Measurements from ENCODE around the gene C2CD4A. TPM values are rescaled to one million over a fixed set of nuclear protein-coding genes. Genes with fewer than 3 reads are reported as not detected.
A peak's percentile ranks its signal among the peaks of the same experiment; 100 is the strongest.

The C2CD4A gene
- total RNA-seq, 2 experiments from 2014 or later = 0.14 to 0.27 TPM

DNA sequence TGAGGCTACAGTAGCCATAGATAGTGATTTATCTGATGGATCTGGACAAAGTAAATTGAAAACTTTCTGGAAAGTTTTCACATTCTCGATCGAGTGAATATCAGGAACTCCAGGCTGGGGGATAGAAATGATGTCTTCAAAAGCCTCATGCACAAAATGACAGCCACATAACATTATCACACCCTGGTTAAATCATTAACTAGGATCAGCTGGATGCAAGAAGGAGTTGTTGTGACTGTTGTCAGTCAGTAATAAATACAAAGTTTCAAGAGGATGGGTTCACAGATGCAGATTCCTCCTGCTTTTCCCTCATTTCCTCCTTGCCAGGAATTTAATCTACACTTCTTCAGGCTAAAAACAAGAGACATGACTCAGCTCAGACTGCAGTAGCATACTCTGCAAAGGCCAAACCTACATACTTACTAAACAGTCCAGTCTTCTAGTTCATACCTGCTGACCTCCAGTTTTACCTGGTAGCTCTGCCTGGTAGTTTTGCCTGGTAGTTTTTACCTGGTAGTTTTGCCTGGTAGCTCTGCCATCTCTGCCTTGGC lies 40.9 kb downstream of the C2CD4A start:
- Mint-ChIP-seq H3K4me3 (no peak overlapping the region), H3K27me3 (ENCODE audit: low read depth) (peaks cover 8% of the 10 kb centered on the region), H3K9me3 (no peaks in the 10 kb centered on the region), H3K36me3 (ENCODE audit: low read depth) (no peaks in the 10 kb centered on the region), H3K4me1 (ENCODE audit: low read depth) (peaks cover 16% of the 10 kb centered on the region), H3K27ac (no peak overlapping the region)
- intact Hi-C loops (cut with micrococcal nuclease) = no loop called here
- DNase-seq = no peak
- CTCF ChIA-PET = interaction anchor here (0.7 kb wide), 1 partner anchor 52 kb away, joined by 4 read pairs; no protein-coding TSS in a partner anchor

DNA sequence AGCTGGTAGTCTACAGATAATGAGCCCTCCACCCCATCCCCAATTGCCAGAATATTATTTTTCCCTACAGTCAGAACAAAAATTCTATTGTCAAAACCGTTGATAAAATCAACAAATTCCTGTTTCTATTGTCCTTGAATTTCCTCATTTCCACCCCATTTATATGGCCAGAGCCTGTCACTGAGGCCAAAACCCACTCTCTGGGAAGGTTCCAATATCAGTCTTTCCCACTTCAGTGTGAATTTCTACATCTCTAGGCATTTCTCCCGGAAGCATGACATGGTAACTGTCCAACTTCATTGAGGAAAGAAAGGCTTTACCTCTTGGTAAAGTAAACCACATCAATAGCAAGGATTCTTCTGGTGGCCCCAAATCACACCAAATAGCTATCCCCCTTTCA lies 41.6 kb downstream of the C2CD4A start:
- H3K27ac Mint-ChIP-seq = no peak overlapping the region
- H3K27me3 Mint-ChIP-seq (ENCODE audit: low read depth) = peaks cover 10% of the 10 kb centered on the region
- H3K36me3 Mint-ChIP-seq (ENCODE audit: low read depth) = no peaks in the 10 kb centered on the region
- DNase-seq = no peak
- H3K4me3 Mint-ChIP-seq = no peak overlapping the region
- CTCF ChIA-PET = no interaction called here
- intact Hi-C loops (cut with micrococcal nuclease) = no loop called here
- H3K4me1 Mint-ChIP-seq (ENCODE audit: low read depth) = peaks cover 16% of the 10 kb centered on the region
- no peaks in the 10 kb centered on the region for H3K9me3 Mint-ChIP-seq

DNA sequence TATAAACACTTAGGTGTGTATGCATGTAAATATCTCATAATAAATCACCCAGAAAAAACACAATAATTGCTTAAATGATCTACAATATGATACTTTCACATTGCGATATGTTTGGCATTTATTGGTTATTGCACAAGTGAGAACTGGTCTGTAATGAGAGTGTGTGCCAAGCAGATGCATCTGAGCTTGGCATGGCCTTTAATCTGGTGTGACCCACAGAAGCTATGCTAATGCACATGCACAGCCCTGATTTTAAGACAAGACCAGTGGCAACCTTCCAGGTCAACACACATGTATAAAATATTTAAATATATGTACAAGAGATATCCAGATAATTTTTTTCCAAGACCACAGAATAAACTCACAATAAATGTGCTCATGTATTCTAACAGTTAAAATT lies 42.7 kb downstream of the C2CD4A start:
- no peaks in the 10 kb centered on the region for H3K9me3 Mint-ChIP-seq
- no peak overlapping the region for H3K27ac Mint-ChIP-seq

DNA sequence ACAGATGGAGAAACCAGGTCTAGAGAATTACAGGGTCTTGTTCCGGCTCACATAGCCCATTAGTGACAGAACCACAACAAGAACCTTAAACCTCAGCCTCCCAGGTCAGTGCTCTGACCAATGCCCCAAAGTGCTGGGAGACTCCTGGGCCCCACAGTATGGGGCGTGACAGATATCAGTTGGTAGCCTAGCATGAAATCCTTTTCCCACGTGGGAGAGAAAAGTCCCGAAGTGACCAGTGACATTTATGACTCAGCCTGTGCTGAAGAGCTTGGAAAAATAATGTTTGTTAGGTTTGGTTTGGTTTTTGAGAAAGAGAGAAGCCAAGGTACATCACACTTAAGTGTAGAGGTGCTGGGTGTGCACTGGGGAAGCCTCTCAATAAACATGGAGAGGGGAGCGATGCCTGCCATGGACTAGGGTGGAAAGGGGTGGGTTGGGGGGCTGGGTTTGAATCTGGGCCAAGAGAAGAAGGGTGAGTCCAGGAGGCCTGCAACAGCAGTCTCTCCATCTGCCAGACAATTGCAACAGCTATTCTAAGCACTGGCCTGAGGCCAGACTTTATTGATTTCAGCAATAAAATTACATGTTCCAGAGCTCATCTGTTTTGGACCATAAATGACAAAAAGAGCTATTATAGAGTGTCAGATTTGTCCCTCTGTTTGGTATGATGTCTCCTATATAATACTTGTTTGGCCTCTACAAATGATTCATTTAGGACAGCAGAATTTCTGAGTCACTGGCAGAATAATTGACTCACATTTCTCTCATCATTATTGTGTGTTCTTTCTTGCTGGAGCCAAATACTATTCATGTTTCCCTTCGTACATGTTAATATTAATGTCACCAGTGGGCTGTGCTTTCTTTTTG lies 43.4 kb downstream of the C2CD4A start:
- Mint-ChIP-seq H3K27ac (peak overlapping the region; percentile 57), H3K27me3 (ENCODE audit: low read depth) (peaks cover 12% of the 10 kb centered on the region), H3K4me1 (ENCODE audit: low read depth) (peaks cover 16% of the 10 kb centered on the region), H3K9me3 (no peaks in the 10 kb centered on the region), H3K36me3 (ENCODE audit: low read depth) (no peaks in the 10 kb centered on the region), H3K4me3 (no peak overlapping the region)
- no peak for DNase-seq
- intact Hi-C loops (cut with micrococcal nuclease) = loop anchor here (1.0 to 5.0 kb wide), 4 partner anchors 9 to 49 kb away; partner anchors contain the start of gene VPS13C
- CTCF ChIA-PET = interaction anchor here (1.6 kb wide), 1 partner anchor 8 kb away, joined by 3 read pairs; no protein-coding TSS in a partner anchor

More for the DNA sequence above, 42.7 kb downstream of the C2CD4A start:
- Mint-ChIP-seq H3K4me3 (no peak overlapping the region), H3K36me3 (ENCODE audit: low read depth) (no peaks in the 10 kb centered on the region), H3K27me3 (ENCODE audit: low read depth) (peaks cover 11% of the 10 kb centered on the region), H3K4me1 (ENCODE audit: low read depth) (peaks cover 16% of the 10 kb centered on the region)
- no peak for DNase-seq
- intact Hi-C loops (cut with micrococcal nuclease) = no loop called here
- CTCF ChIA-PET = interaction anchor here (1.6 kb wide), 1 partner anchor 9 kb away, joined by 3 read pairs; no protein-coding TSS in a partner anchor

DNA sequence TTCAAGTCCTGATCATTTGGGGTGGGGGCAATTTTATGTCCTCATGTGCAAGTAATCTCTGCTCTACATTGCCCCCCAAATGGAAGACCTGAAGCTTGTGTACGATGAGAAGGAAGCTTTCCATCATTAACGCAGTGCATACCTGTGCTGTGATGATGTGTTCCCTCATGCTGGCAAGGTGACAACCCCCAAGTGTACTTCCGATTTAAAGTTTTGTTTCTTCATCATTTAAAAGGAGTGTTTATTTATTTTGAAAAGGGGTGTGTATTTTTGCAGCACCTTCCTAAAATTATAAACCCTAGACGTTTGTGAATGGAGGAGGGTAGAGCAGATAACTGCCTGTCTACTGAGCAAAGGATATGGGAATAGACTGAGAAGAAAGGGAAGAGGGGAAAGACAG lies 45.3 kb downstream of the C2CD4A start:
- CTCF ChIA-PET = interaction anchor here (0.6 kb wide), 1 partner anchor 257 kb away, joined by 3 read pairs; no protein-coding TSS in a partner anchor
- Mint-ChIP-seq H3K27me3 (ENCODE audit: low read depth) (peaks cover 12% of the 10 kb centered on the region), H3K27ac (no peak overlapping the region), H3K36me3 (ENCODE audit: low read depth) (no peaks in the 10 kb centered on the region), H3K4me1 (ENCODE audit: low read depth) (peaks cover 16% of the 10 kb centered on the region), H3K4me3 (no peak overlapping the region), H3K9me3 (no peaks in the 10 kb centered on the region)
- no peak for DNase-seq
- intact Hi-C loops (cut with micrococcal nuclease) = loop anchor here (5.0 kb wide), 1 partner anchor 40 kb away; no protein-coding TSS in a partner anchor

DNA sequence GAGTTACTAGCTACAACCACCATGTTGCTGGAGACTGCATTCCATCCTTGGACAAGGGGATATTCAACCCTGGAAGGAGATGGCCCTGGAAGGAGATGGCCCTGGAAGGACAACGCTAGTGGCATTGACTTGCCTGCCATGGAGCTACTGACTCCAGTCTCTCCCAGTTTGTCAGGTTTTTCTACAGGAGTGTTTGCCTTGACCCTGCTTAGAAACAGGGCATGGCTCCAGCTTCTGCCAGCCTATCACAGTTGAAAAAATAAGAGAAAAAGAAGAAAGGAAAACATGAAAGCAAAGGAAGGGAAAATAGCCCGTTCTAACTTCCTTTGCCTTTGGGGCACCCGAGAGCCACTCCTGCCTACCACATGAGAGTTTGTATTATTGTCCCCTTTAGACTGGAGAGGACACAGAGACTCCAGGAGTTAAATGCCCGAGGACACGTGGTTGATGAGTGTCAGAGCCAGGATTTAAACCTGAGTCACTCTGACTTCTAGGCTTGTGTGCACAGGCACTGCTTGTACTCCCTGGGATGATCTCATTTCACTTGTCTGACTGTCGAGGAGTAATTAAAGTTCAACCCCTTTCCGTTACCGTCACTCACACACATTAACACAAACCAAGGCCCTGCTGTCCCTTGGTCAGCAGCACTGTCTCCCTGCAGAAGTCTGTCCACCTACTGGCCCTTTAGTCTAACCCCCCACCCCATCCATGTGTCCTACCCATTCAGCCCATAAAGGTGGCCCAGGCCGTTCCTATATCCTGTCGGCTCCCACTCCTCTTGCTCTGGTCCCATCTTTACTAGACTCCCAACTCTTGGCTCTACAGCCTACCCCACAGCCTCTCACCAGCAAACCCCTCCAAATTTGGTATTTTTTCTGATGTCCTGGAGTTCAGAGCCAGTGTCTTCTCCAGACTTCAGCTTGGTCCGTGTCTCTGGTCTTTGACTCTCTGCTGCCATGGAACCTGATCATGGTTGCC lies 46.1 kb downstream of the C2CD4A start:
- DNase-seq = no peak
- Mint-ChIP-seq H3K27ac (no peak overlapping the region), H3K27me3 (ENCODE audit: low read depth) (peaks cover 12% of the 10 kb centered on the region), H3K4me1 (ENCODE audit: low read depth) (peaks cover 16% of the 10 kb centered on the region), H3K4me3 (no peak overlapping the region), H3K9me3 (no peaks in the 10 kb centered on the region), H3K36me3 (ENCODE audit: low read depth) (no peaks in the 10 kb centered on the region)
- intact Hi-C loops (cut with micrococcal nuclease) = loop anchor here (5.0 kb wide), 1 partner anchor 39 kb away; no protein-coding TSS in a partner anchor
- CTCF ChIA-PET = interaction anchor here (0.6 kb wide), 1 partner anchor 258 kb away, joined by 3 read pairs; no protein-coding TSS in a partner anchor

DNA sequence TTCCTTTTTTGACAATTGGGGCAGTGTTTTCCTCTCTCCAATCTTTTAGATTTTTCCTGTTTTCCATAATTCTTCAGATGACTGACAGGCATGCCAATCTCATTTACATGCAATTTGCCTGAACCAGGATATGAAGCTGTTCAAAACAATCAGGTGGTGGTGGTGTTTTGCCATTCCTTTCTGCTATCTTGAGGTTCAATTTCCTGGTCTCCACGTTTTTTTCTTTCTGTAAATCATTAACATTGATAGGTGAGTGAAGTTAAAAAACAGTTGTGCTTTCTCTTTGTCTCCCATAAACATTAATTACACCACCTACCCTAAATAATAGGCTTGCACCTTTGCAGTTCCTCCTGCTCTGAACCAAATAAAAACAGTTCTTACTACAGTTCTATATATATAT lies 49.1 kb downstream of the C2CD4A start:
- H3K4me3 Mint-ChIP-seq = no peak overlapping the region
- peaks cover 29% of the 10 kb centered on the region for H3K4me1 Mint-ChIP-seq (ENCODE audit: low read depth)
- DNase-seq = no peak
- H3K27me3 Mint-ChIP-seq (ENCODE audit: low read depth) = peaks cover 15% of the 10 kb centered on the region
- CTCF ChIA-PET = no interaction called here
- H3K36me3 Mint-ChIP-seq (ENCODE audit: low read depth) = no peaks in the 10 kb centered on the region
- H3K27ac Mint-ChIP-seq = no peak overlapping the region
- no peaks in the 10 kb centered on the region for H3K9me3 Mint-ChIP-seq
- intact Hi-C loops (cut with micrococcal nuclease) = no loop called here

DNA sequence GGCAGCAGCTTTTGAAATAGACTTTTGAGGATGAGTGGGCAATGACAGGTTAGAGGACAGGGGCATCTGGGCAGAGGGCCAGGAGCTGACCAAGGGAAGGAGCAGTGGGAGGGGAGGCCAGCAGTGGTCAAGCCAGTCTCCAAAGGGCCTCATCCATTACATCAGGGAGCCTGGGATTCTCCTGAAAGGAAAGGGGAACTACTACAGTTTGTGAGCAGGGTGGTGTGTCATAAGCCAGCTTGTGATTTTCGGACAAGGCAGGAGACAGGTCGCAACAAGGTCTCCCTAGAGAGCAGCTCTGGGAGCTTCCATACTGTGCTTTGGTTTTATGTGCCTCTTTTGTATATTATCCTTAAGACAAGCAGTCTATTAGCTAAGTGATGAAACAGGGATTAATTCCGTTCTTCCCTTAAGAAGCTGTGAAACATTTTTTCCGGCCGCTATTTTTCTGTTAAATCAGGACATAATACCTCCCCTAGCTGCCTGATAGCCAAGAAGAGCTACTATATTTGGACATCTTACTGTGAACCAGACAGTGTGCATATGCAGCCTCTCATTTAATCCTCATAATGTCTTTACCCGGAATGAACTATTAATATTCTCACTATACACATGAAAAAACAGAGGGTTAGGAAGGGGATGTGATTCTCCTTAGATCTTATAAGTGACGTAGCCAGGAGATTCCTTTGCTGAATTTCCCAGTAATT lies 51.9 kb downstream of the C2CD4A start:
- Mint-ChIP-seq H3K9me3 (no peaks in the 10 kb centered on the region), H3K4me1 (ENCODE audit: low read depth) (peaks cover 36% of the 10 kb centered on the region), H3K4me3 (peak overlapping the region; percentile 10), H3K27me3 (ENCODE audit: low read depth) (peaks cover 4% of the 10 kb centered on the region), H3K36me3 (ENCODE audit: low read depth) (no peaks in the 10 kb centered on the region), H3K27ac (peak overlapping the region; percentile 83)
- no peak for DNase-seq
- CTCF ChIA-PET = interaction anchor here (0.6 to 1.4 kb wide), 5 partner anchors 9 to 136 kb away, joined by 3 to 7 read pairs (median 4); no protein-coding TSS in a partner anchor
- intact Hi-C loops (cut with micrococcal nuclease) = loop anchor here (1.0 to 2.0 kb wide), 3 partner anchors 8 to 58 kb away; partner anchors contain the start of gene VPS13C

DNA sequence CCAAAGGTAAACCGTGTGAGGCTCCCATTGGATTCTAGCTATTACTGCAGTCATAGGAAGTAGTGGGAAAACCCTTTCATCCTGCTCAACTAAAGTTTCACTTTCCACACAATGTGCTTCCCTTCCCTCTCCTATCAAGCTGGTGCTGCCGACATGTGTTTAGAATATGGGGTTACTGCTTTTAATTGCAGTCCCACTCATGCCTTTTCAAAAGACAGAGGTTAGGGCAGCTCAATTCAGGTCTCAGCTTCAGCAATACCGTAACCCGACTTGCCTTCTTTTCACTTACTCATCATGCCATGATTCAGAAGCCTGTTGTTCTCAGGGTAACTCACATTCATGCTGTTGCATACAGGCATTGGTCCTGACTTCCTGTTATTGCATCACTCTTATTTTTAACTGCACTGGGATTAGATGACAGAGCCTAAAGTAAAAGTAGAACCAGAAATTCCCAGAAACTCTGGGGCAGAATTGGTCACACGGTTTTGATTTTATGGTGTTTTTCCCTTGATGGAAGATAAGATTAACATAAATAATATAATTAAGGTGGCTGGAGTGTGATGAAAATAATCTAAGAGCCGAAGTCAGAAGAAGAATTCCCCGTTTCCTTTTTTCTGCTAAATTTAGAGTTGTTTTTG lies 52.6 kb downstream of the C2CD4A start:
- DNase-seq = peak; percentile 53
- Mint-ChIP-seq H3K27ac (peak overlapping the region; percentile 83), H3K4me3 (peak overlapping the region; percentile 23), H3K36me3 (ENCODE audit: low read depth) (no peaks in the 10 kb centered on the region), H3K9me3 (no peaks in the 10 kb centered on the region), H3K4me1 (ENCODE audit: low read depth) (peaks cover 43% of the 10 kb centered on the region), H3K27me3 (ENCODE audit: low read depth) (peaks cover 4% of the 10 kb centered on the region)
- intact Hi-C loops (cut with micrococcal nuclease) = loop anchor here (1.0 to 2.0 kb wide), 3 partner anchors 9 to 59 kb away; partner anchors contain the start of gene VPS13C
- CTCF ChIA-PET = interaction anchor here (0.6 to 1.4 kb wide), 4 partner anchors 23 to 135 kb away, joined by 3 to 7 read pairs (median 4); no protein-coding TSS in a partner anchor

DNA sequence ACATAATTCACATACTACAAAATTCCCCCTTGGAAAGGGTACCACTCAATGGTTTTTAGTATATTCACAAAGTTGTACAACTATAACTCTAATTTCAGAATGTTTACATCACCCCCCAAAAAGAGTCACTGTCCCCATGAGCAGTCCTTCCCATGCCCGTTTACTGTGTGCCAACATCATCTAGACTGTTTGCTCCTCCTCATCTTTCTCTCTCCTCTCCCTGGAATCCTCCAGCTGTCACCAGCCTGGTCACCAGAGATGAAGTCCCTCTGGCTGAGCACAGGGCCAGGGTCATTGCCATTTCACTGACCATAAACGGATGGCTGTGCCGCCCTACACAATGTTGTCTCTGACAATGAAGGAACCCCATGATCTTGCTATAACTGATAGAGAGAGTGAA lies 53.1 kb downstream of the C2CD4A start:
- no peak overlapping the region for H3K4me3 Mint-ChIP-seq
- DNase-seq = no peak
- intact Hi-C loops (cut with micrococcal nuclease) = loop anchor here (1.0 to 2.0 kb wide), 3 partner anchors 10 to 59 kb away; partner anchors contain the start of gene VPS13C
- peaks cover 48% of the 10 kb centered on the region for H3K4me1 Mint-ChIP-seq (ENCODE audit: low read depth)
- H3K27me3 Mint-ChIP-seq (ENCODE audit: low read depth) = peaks cover 3% of the 10 kb centered on the region
- H3K27ac Mint-ChIP-seq = peak overlapping the region; percentile 83
- CTCF ChIA-PET = no interaction called here
- H3K9me3 Mint-ChIP-seq = no peaks in the 10 kb centered on the region
- H3K36me3 Mint-ChIP-seq (ENCODE audit: low read depth) = no peaks in the 10 kb centered on the region

All from activated naive CD4-positive, alpha-beta T cell treated with anti-CD3 and anti-CD28 coated beads for 36 hours (primary cell).